ENCODE data around the gene LBHD2. TPM values are rescaled to one million over a fixed set of nuclear protein-coding genes. Genes with fewer than 3 reads are reported as not detected.

The LBHD2 gene
- total RNA-seq, 3 donors from 2014 or later = not detected

- ATAC-seq (peak; percentile 6), DNase-seq (peak in 2 of 3 donors; percentile 8 to 31)
- H3K9me3 ChIP-seq = no peaks in the 10 kb centered on the region
These were observed 1.4 kb downstream of the LBHD2 start for GRCh38 chr14:103085106-103086091.

DNA sequence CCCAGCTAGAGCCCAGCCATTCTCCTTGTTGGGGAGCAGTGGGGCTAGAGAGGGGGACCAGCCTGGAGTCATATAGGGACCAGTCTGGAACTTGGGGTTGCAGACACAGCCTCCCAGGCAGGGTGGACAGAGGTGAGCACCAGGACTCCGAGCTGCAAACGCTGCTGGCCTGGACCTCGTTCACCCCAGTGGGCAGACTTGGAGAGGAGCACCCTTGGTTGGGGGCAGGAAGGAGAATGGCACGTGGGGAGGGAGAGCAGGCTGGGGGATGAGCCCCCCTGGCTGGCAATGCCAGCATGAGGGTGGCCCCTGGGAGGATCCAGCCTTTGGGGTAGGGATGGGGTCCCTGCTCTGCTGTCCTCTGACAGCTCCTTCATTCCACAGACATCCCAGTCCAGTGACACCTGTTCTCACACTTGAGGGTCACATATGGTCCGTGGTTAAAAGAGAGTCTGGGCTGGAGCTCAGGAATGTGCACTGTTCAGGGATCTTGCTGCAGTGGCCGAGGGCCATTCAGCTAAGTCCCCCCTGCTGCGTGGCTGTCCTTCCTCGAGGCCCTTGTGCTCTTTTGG lies 2.8 kb downstream of the LBHD2 start:
- ATAC-seq (no peak), DNase-seq (peak in 1 of 3 donors; percentile 19)
- Histone ChIP-seq H3K4me1 (ENCODE audit: low read depth) (peaks cover 11% of the 10 kb centered on the region), H3K36me3 (ENCODE audit: low read depth) (no peaks in the 10 kb centered on the region), H3K9me3 (no peaks in the 10 kb centered on the region), H3K4me3 (no peak overlapping the region)
- intact Hi-C loops (cut with DNase I, micrococcal nuclease) = no loop called here
- no peak for TF ChIP-seq CTCF (IDR thresholded peaks at IDR 0.05)

More at GRCh38 chr14:103085106-103086091, 1.4 kb downstream of the LBHD2 start:
- no peak for TF ChIP-seq CTCF (IDR thresholded peaks at IDR 0.05)
- peaks cover 3% of the 10 kb centered on the region for H3K4me1 ChIP-seq (ENCODE audit: low read depth)
- intact Hi-C loops (cut with DNase I, micrococcal nuclease) = no loop called here
- no peak overlapping the region for H3K4me3 ChIP-seq
- H3K36me3 ChIP-seq (ENCODE audit: low read depth) = no peaks in the 10 kb centered on the region

DNA sequence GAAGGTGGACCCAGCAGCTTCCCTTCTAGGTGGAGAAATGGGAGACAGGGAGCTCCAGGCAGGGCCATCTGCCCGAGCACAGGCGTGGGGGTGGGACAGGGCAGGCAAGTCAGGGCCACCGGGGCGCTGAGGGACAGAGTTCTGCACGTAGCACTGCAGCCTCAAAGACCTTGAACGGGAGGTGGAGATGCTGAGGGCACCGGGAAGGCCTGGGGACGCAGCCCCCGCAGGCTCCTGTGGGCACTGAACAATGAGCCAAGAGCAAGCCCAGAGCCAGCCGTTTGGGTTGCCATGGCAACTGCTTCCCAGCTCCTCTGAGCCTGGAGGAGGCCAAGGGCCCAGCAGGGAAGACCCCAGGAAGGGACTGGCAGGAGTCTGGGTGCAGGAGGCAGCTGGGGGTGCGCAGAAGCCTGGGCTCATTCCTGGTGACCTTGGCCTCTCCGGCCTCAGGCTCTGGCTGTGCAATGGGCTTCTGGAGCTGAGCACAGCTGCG lies 3.4 kb downstream of the LBHD2 start:
- DNase-seq (peak in 2 of 3 donors; percentile 22 to 38), ATAC-seq (no peak)
- Histone ChIP-seq H3K4me1 (ENCODE audit: low read depth) (peaks cover 12% of the 10 kb centered on the region), H3K36me3 (ENCODE audit: low read depth) (no peaks in the 10 kb centered on the region), H3K9me3 (no peaks in the 10 kb centered on the region), H3K4me3 (no peak overlapping the region)
- TF ChIP-seq CTCF (IDR thresholded peaks at IDR 0.05) = no peak
- intact Hi-C loops (cut with DNase I, micrococcal nuclease) = no loop called here

DNA sequence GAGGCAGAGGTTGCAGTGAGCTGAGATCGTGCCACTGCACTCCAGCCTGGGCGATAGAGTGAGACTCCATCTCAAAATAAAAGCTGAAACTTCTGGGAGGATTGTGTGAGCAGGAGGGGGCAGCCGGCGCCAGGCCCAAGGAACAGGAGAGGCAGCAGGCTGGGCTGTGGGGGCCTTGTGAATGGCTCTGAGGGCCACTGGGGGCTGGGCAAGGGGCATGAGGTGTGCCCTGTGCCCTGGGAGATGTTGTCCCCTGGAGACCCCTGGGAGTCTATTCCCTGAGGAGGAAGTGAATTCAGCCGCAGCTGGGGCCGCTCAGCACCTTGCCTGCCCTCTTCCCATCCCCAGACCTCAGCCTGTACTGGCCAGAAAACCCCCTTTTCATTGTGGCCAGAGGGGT lies 4.9 kb downstream of the LBHD2 start:
- ATAC-seq (no peak), DNase-seq (peak in 1 of 3 donors; percentile 33)
- Histone ChIP-seq H3K4me1 (ENCODE audit: low read depth) (peaks cover 12% of the 10 kb centered on the region), H3K9me3 (no peaks in the 10 kb centered on the region), H3K4me3 (no peak overlapping the region), H3K36me3 (ENCODE audit: low read depth) (no peaks in the 10 kb centered on the region)
- intact Hi-C loops (cut with DNase I, micrococcal nuclease) = no loop called here
- no peak for TF ChIP-seq CTCF (IDR thresholded peaks at IDR 0.05)

DNA sequence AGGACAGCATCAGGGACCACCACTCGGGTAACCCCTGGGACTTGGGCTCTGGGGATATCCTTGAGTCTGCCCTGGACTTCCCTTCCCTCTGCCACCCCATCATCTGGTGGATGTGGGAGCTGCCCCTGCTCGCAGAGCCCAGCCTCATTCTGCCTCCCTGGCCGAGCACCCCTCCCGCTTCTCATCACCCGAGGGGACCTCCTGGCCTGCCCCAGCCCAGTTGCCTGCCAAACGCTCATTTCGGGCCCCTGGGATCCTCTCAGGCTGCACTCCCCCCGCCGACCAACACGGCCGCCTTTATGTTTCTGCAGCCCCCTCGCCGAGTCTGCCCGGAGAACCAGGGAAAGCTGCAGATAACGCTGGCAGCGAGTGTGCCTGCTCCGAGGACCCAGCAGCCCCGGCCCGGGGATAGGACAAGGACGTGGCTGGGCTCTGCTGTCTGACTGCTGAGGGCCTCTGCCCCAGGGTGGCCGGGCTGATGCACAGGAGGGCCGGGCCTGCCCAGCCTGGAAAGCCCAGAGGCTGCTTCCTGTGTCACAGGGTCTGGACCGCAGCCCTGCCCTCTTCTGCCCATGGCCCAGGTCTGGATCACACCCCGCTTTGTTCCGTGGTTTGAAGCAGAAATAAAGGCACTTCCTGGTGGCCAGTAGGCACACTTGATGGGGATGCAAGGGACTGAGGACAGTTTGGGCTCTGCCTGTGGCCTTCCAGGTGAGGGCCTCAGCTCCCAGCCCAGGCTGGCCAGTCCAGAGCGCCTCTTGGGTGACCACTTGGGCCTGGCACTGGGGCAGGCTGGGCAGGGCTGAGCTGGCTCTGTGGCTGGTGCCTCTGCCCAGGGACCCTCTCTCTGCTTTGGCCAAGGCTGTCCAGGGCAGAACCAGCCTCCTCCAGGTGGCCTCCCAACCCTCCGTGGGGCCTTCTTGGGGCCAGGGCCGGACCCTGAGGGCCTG lies 5.7 kb downstream of the LBHD2 start:
- Histone ChIP-seq H3K9me3 (no peaks in the 10 kb centered on the region), H3K36me3 (ENCODE audit: low read depth) (no peaks in the 10 kb centered on the region), H3K4me1 (ENCODE audit: low read depth) (peaks cover 16% of the 10 kb centered on the region), H3K4me3 (no peak overlapping the region)
- no peak for TF ChIP-seq CTCF (IDR thresholded peaks at IDR 0.05)
- DNase-seq = peak in 1 of 3 donors; percentile 37
- intact Hi-C loops (cut with DNase I, micrococcal nuclease) = no loop called here
- ATAC-seq = no peak
